GM13977 (cell line): ENCODE results near the gene DOCK3.

Experiments used
- DNase-seq: peaks from one replicate; pipeline ENCODE4 v3.0.0; 2012; ENCODE audit warnings: low spot score
- CTCF ChIP-seq: IDR thresholded peaks from 2 replicates; pipeline ENCODE4 v1.5.1; 2012; ENCODE audit warnings: mild to moderate bottlenecking, control low read depth; ENCODE audit not compliant: insufficient read depth; ENCODE audit errors: extremely low read depth, missing control alignments
- in situ Hi-C: fragments of 300-500 bp; cut with MboI; formaldehyde crosslinking; loops from one replicate; pipeline ENCODE4 v1.12.0; 2022; ENCODE audit warnings: low sequenced_read_pairs, low pct_unique_long_range_greater_than_20kb, mixed read lengths, inconsistent platforms; ENCODE audit not compliant: unreplicated experiment

Gene DOCK3

GRCh38 chr3:50985893-50986292, 311.2 kb downstream of the DOCK3 start:
- no peak for DNase-seq
- no peak for TF ChIP-seq CTCF
- in situ Hi-C loops: no loop called here

GRCh38 chr3:50986726-50987125, 312.0 kb downstream of the DOCK3 start:
- no peak for DNase-seq
- in situ Hi-C loops: no loop called here
- TF ChIP-seq CTCF: no peak

GRCh38 chr3:50994537-50994936, 319.8 kb downstream of the DOCK3 start:
- DNase-seq: no peak
- in situ Hi-C loops: no loop called here
- no peak for TF ChIP-seq CTCF

- no peak for DNase-seq
- TF ChIP-seq CTCF: no peak
These were observed 320.5 kb downstream of the DOCK3 start for GRCh38 chr3:50995085-50995824.

GRCh38 chr3:51002495-51002894, 327.8 kb downstream of the DOCK3 start:
- no peak for DNase-seq
- in situ Hi-C loops: no loop called here
- TF ChIP-seq CTCF: no peak

More at GRCh38 chr3:50995085-50995824, 320.5 kb downstream of the DOCK3 start:
- in situ Hi-C loops: no loop called here

- no peak for TF ChIP-seq CTCF
- in situ Hi-C loops: no loop called here
- DNase-seq: no peak
These were observed 329.5 kb downstream of the DOCK3 start for GRCh38 chr3:51004235-51004634.

GRCh38 chr3:51024121-51024520, 349.4 kb downstream of the DOCK3 start:
- in situ Hi-C loops: no loop called here
- TF ChIP-seq CTCF: no peak
- DNase-seq: no peak
